Left renal cortex interstitium (tissue), 4 donors: ENCODE data around the gene GRP. TPM values are rescaled to one million over a fixed set of nuclear protein-coding genes. Genes with fewer than 3 reads are reported as not detected.

Source experiments
- polyA plus RNA-seq, 4 donors: library from polyadenylated mRNA; unstranded; fragments of 120-200 nt; gene quantifications; one replicate each; pipeline ENCODE4 v1.2.1, GENCODE V29; 2013; ENCODE audit not compliant: insufficient read length in 4 of 4

Gene GRP
- polyA plus RNA-seq, 4 donors, result 0.55 to 3.3 (median 1.7) TPM

Other genes with a start within 250 kb of the GRP start
- 10 to 100 TPM; 59.3 to 84.1 (median 72.4) TPM for gene SEC11C, start 80.3 kb upstream of the GRP start, polyA plus RNA-seq
- gene RAX, start 53.3 kb downstream of the GRP start, polyA plus RNA-seq, result not detected
- gene CPLX4, start 98.5 kb downstream of the GRP start, polyA plus RNA-seq, result under 1 TPM; 0.13 to 0.24 (median 0.17) TPM
- gene LMAN1, start 139.1 kb downstream of the GRP start, polyA plus RNA-seq, result 100 to 1,000 TPM in 3 of 4 donors, 10 to 100 TPM in 1; 99.3 to 128 (median 108) TPM